Measurements from ENCODE around the gene ZNF618. TPM values are rescaled to one million over a fixed set of nuclear protein-coding genes. Genes with fewer than 3 reads are reported as not detected.
A peak's percentile ranks its signal among the peaks of the same experiment; 100 is the strongest.

Gene ZNF618
- total and polyA plus RNA-seq, 2 experiments from 2014 or later = 20.0 to 26.0 TPM

DNA sequence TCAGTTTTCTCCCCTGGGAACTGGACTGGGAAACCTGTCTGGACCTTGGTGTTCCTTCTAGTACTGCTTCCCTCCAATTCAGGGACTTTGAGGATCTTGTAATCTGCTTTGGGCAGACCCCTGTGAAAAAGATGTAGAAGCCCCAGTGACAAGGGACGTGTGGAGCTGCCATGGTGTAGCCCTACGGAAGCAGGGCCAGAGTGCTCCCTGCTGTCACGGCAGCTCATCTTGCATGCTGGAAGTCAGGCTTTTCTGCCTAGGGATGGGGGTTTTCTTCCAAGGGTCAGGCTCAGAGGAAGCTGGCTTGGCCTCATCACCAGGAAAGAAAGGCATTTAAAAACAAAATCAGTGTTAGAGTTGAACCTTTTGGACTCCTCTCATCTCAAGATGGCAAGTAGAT lies 115.6 kb downstream of the ZNF618 start:
- Histone ChIP-seq H3K27ac (no peak overlapping the region), H3K36me3 (peaks cover 7% of the 10 kb centered on the region), H3K4me3 (no peak overlapping the region), H3K9me3 (ENCODE audit: low read depth) (no peaks in the 10 kb centered on the region), H3K4me1 (ENCODE audit: low read depth) (no peaks in the 10 kb centered on the region), H3K27me3 (no peaks in the 10 kb centered on the region)
- no peak for DNase-seq (ENCODE audit: low read depth in 1 of 2, low spot score in 1 of 2)
- TF ChIP-seq, protein P1, sequence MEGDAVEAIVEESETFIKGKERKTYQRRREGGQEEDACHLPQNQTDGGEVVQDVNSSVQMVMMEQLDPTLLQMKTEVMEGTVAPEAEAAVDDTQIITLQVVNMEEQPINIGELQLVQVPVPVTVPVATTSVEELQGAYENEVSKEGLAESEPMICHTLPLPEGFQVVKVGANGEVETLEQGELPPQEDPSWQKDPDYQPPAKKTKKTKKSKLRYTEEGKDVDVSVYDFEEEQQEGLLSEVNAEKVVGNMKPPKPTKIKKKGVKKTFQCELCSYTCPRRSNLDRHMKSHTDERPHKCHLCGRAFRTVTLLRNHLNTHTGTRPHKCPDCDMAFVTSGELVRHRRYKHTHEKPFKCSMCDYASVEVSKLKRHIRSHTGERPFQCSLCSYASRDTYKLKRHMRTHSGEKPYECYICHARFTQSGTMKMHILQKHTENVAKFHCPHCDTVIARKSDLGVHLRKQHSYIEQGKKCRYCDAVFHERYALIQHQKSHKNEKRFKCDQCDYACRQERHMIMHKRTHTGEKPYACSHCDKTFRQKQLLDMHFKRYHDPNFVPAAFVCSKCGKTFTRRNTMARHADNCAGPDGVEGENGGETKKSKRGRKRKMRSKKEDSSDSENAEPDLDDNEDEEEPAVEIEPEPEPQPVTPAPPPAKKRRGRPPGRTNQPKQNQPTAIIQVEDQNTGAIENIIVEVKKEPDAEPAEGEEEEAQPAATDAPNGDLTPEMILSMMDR (IDR thresholded peaks at IDR 0.05; ENCODE audit: low read depth, low read length) = no peak

DNA sequence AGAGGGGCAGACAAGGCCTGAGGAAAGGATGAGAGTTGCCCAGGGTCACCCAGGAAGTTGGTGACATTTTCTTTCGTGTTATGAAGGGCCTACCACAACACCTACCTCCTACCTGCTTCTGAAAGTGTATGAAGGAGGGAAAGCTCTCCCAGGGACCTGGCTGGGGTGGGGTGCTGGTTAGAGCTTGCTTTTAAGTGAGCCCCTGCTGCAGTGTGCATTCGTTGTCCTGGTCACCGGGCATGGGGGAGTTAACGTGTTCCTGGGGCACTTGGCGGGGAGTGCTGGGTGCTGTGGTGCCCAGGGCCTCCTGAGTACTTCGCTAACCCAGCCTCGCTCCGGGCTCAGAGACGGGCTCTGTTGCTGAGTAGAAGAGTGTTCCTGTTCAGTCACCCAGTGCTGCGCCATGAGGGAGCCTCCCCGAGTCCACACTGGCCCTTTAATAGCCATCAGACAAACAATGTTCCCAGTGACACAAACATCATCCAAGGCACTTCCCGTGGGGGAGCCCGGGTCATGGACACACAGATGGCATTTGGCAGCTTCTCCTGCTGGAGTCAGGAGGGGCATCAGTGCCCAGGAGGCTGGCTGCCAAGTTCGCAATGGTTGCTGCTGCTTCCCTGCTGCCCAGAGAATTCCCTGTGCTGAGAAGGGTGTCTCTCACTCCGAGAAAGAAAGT lies 116.3 kb downstream of the ZNF618 start:
- Histone ChIP-seq H3K36me3 (peaks cover 7% of the 10 kb centered on the region), H3K4me3 (no peak overlapping the region), H3K9me3 (ENCODE audit: low read depth) (no peaks in the 10 kb centered on the region), H3K4me1 (ENCODE audit: low read depth) (no peaks in the 10 kb centered on the region), H3K27ac (no peak overlapping the region), H3K27me3 (no peaks in the 10 kb centered on the region)
- DNase-seq (ENCODE audit: low read depth in 1 of 2, low spot score in 1 of 2) = no peak
- TF ChIP-seq, protein P1 (IDR thresholded peaks at IDR 0.05; ENCODE audit: low read depth, low read length) = no peak

DNA sequence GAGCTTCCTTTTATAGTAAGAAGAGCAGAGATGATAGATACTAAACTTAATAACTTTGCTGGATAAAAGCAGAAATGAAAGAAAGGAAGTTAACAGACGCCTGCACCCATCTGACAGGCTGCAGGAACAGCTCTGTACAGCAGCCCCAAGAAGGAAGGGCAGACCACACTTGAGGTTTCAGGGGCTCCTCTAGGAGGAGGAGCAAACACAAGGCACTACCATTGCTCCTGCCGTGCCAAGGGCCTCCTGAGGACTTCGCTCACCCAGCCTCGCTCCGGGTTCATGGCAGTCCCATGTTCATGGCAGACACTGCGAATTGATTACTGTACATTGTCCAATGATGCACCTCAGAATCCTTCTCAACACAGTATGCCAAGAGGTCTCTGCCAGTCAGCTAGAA lies 116.9 kb downstream of the ZNF618 start:
- Histone ChIP-seq H3K9me3 (ENCODE audit: low read depth) (no peaks in the 10 kb centered on the region), H3K4me1 (ENCODE audit: low read depth) (no peaks in the 10 kb centered on the region), H3K36me3 (peaks cover 7% of the 10 kb centered on the region), H3K4me3 (no peak overlapping the region), H3K27ac (no peak overlapping the region), H3K27me3 (no peaks in the 10 kb centered on the region)
- TF ChIP-seq, protein P1 (IDR thresholded peaks at IDR 0.05; ENCODE audit: low read depth, low read length) = no peak
- DNase-seq (ENCODE audit: low read depth in 1 of 2, low spot score in 1 of 2) = no peak

DNA sequence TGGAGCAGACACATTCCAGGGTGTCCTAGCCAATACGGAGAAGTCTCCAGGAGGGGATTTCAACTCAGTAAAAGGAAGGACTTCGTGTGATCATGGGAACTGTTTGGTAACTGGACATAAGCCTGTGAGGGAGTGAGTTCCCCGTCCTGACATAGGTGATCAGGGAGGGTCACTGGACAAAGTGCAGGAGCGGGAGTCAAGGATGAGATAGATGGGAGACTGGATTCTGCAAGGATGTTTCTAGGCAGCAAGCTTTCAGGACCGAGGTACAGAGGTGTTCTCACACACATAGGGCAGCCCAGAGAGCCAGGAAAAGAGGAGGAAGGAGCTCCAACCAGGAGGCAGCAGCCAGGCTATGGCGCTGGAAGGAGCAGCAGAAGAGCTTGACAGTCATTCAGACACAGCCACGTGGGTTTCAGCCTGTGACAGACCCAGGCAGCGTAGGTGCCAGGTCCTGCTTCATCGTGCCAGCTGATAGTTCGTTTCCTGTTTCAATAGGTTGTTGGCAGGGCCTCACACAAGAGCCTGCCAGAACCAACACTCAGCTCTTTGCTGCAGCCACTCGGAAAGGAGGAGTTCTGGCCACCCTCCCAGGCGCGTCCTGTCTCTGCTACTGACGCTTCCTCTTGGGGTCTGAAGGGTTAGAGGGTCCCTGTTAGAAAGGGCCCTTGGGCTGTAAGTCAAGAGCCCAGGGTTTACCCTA lies 117.9 kb downstream of the ZNF618 start:
- peaks cover 3% of the 10 kb centered on the region for H3K36me3 ChIP-seq
- H3K27ac ChIP-seq = no peak overlapping the region
- TF ChIP-seq, protein P1 (IDR thresholded peaks at IDR 0.05; ENCODE audit: low read depth, low read length) = peak; percentile 8
- H3K4me3 ChIP-seq = no peak overlapping the region
- H3K27me3 ChIP-seq = no peaks in the 10 kb centered on the region
- no peaks in the 10 kb centered on the region for H3K4me1 ChIP-seq (ENCODE audit: low read depth)
- H3K9me3 ChIP-seq (ENCODE audit: low read depth) = no peaks in the 10 kb centered on the region
- peak in 1 of 2 donors; percentile 89 for DNase-seq (ENCODE audit: low read depth in 1 of 2, low spot score in 1 of 2)

DNA sequence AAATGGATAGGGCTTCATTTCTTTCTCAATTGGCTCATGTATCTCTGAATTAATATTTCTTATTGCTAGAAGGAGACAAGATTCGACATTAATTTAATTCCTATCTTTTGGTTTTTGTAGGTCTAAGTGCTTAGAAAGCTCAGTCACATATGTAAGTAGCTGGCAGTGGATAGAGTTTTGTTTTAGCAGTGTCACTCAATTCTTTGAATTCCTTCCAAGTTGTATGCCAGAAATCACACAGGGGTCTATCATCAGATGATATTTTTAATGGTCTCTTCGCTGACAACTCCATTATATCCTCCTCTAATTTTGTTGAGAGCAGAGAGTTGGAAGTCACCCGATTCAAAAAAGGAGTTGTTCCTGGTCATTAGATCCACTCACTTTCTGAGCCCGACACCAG lies 119.3 kb downstream of the ZNF618 start:
- no peaks in the 10 kb centered on the region for H3K27me3 ChIP-seq

More for the DNA sequence above, 119.3 kb downstream of the ZNF618 start:
- no peak overlapping the region for H3K27ac ChIP-seq
- no peaks in the 10 kb centered on the region for H3K4me1 ChIP-seq (ENCODE audit: low read depth)
- no peaks in the 10 kb centered on the region for H3K9me3 ChIP-seq (ENCODE audit: low read depth)
- peaks cover 4% of the 10 kb centered on the region for H3K36me3 ChIP-seq
- DNase-seq (ENCODE audit: low read depth in 1 of 2, low spot score in 1 of 2) = no peak
- TF ChIP-seq, protein P1 (IDR thresholded peaks at IDR 0.05; ENCODE audit: low read depth, low read length) = no peak
- H3K4me3 ChIP-seq = no peak overlapping the region

Measured in cardiac muscle cell (in vitro differentiated cells and primary cell).